Mucosa of gallbladder (tissue), 1 donor: Measurements from ENCODE around the gene GRIK3. TPM values are rescaled to one million over a fixed set of nuclear protein-coding genes. Genes with fewer than 3 reads are reported as not detected.
"Not testable (repeated sequence)": the region's sequence is repeated elsewhere in the genome, so short reads cannot be mapped to it uniquely, and the experiment has no call there.

Source experiments
- DNase-seq: peaks from one replicate; pipeline ENCODE4 v3.0.0-alpha.2; 2020; ENCODE audit warnings: low spot score
- total RNA-seq: library from RNA; stranded (reverse); gene quantifications from one replicate; pipeline ENCODE4 v1.2.1, GENCODE V29; 2021
- donor health status: DM: no; HTN: no; CAD: no.

Gene GRIK3
- total RNA-seq, 1 donor from 2014 or later: 1.1 TPM

- DNase-seq: no peak
Measured at GRCh38 chr1:36942148-36942547, 92.2 kb downstream of the GRIK3 start.

- no peak for DNase-seq
Measured at GRCh38 chr1:36941316-36941978, 92.9 kb downstream of the GRIK3 start.

- no peak for DNase-seq
Measured at GRCh38 chr1:36938819-36939218, 95.5 kb downstream of the GRIK3 start.

GRCh38 chr1:36937371-36937770, 96.9 kb downstream of the GRIK3 start:
- DNase-seq: no peak

- no peak for DNase-seq
Measured at GRCh38 chr1:36934061-36934460, 100.3 kb downstream of the GRIK3 start.

GRCh38 chr1:36927826-36928225, 106.5 kb downstream of the GRIK3 start:
- no peak for DNase-seq

GRCh38 chr1:36925251-36925650, 109.1 kb downstream of the GRIK3 start:
- no peak for DNase-seq

- peak; percentile 53 for DNase-seq
Measured at GRCh38 chr1:36924282-36924811, 110.0 kb downstream of the GRIK3 start.

- DNase-seq: no peak
Measured at GRCh38 chr1:36922593-36923426, 111.5 kb downstream of the GRIK3 start.

- DNase-seq: no peak
Measured at GRCh38 chr1:36922071-36922470, 112.2 kb downstream of the GRIK3 start.

GRCh38 chr1:36920801-36921405, 113.4 kb downstream of the GRIK3 start:
- no peak for DNase-seq

GRCh38 chr1:36920371-36920770, 113.9 kb downstream of the GRIK3 start:
- peak; percentile 2 for DNase-seq

- DNase-seq: peak; percentile 6
Measured at GRCh38 chr1:36919491-36920145, 114.7 kb downstream of the GRIK3 start.

GRCh38 chr1:36918604-36919003, 115.7 kb downstream of the GRIK3 start:
- peak; percentile 0 for DNase-seq

GRCh38 chr1:36916542-36916941, 117.8 kb downstream of the GRIK3 start:
- not testable (repeated sequence) for DNase-seq

GRCh38 chr1:36913484-36914060, 120.7 kb downstream of the GRIK3 start:
- DNase-seq: no peak

- no peak for DNase-seq
Measured at GRCh38 chr1:36913016-36913415, 121.3 kb downstream of the GRIK3 start.

GRCh38 chr1:36912365-36912865, 121.9 kb downstream of the GRIK3 start:
- no peak for DNase-seq

GRCh38 chr1:36911561-36912364, 122.6 kb downstream of the GRIK3 start:
- no peak for DNase-seq

GRCh38 chr1:36910886-36911540, 123.3 kb downstream of the GRIK3 start:
- no peak for DNase-seq
